Heart left ventricle (tissue), 16 donors: ENCODE data around the gene MRPL34. TPM values are rescaled to one million over a fixed set of nuclear protein-coding genes. Genes with fewer than 3 reads are reported as not detected.

ENCODE experiments used
- ATAC-seq, 4 donors: fragments of 200-7000 bp; cut with Tn5 transposase; one replicate each; pipeline ENCODE4 v1.9.1; 2020 to 2022; ENCODE audit warnings: moderate library complexity in 4 of 4, mild to moderate bottlenecking in 3 of 4, moderate number of reproducible peaks in 1 of 4
- DNase-seq, 5 donors: peaks; one replicate each; pipeline ENCODE4 v3.0.0-alpha.2; 2020
- H3K27ac ChIP-seq, 12 donors: fragments of 200-600 bp; sonication (generic) in 4 of 12; one replicate each; pipeline versions ENCODE4 v1.5.0 to v1.8.0; 2016 to 2022; ENCODE audit warnings: mild to moderate bottlenecking in 2 of 12
- H3K27me3 ChIP-seq, 9 donors: fragments of 200-600 bp; sonication (generic) in 2 of 9; one replicate each; pipeline versions ENCODE4 v1.5.1 to v1.8.0; 2016 to 2022; ENCODE audit warnings: mild to moderate bottlenecking in 3 of 9
- H3K36me3 ChIP-seq, 9 donors: fragments of 200-600 bp; sonication (generic) in 2 of 9; one replicate each; pipeline versions ENCODE4 v1.5.0 to v1.8.0; 2018 to 2022; ENCODE audit warnings: mild to moderate bottlenecking in 2 of 9
- H3K4me1 ChIP-seq, 12 donors: fragments of 200-600 bp; sonication (generic) in 4 of 12; one replicate each; pipeline versions ENCODE4 v1.5.0 to v1.8.0; 2016 to 2022; ENCODE audit warnings: mild to moderate bottlenecking in 3 of 12
- H3K4me3 ChIP-seq, 12 donors: fragments of 200-600 bp; sonication (generic) in 4 of 12; one replicate each; pipeline versions ENCODE4 v1.5.0 to v1.8.0; 2017 to 2022; ENCODE audit warnings: mild to moderate bottlenecking in 9 of 12, moderate library complexity in 4 of 12
- H3K9me3 ChIP-seq, 12 donors: fragments of 200-600 bp; sonication (generic) in 4 of 12; one replicate each; pipeline versions ENCODE4 v1.5.0 to v1.8.0; 2016 to 2022; ENCODE audit warnings: mild to moderate bottlenecking in 1 of 12
- POLR2A ChIP-seq, 2 donors: fragments of 450-650 bp; IDR thresholded peaks; one replicate each; pipeline ENCODE4 v1.6.1; 2017; ENCODE audit warnings: antibody characterized with exemption in 2 of 2, mild to moderate bottlenecking in 2 of 2, moderate library complexity in 2 of 2
- WGBS, 4 donors: extraction: QIAGEN DNeasy Blood & Tissue Kit in 2 of 4; methylation state at CpG; one replicate each; pipeline versions ENCODE4 v1.1.5 to v1.1.7; 2013 to 2018; 5-methylcytosine and 5-hydroxymethylcytosine counted together
- intact Hi-C, 10 donors: fragments of 100-400 bp; cut with DNase I; formaldehyde crosslinking; loops; one replicate each; pipeline versions ENCODE4 v1.11.1 to v1.14.2; 2022
- polyA plus RNA-seq, 2 donors: library from polyadenylated mRNA; stranded (reverse); fragments of 200-250 nt; gene quantifications; one replicate each; pipeline ENCODE4 v1.2.3, GENCODE V29; 2013
- total RNA-seq, 9 donors: library from RNA; depleted of rRNA in 2 of 9; stranded (reverse); fragments of >200 nt in 2 of 9; fragmentation: NEBNext Ultra II Directional in 3 of 9; extraction: Animal tissue kit (Norgen Biotek cat#: 25700) in 3 of 9; gene quantifications; one replicate each; pipeline versions ENCODE4 v1.1.0 to v1.2.4, GENCODE V29; 2016 to 2023
- TF ChIP-seq, protein P1 (sequence below), 12 donors: fragments of 200-600 bp; sonication (generic) in 4 of 12; IDR thresholded peaks; one replicate each; pipeline versions ENCODE4 v1.5.0 to v1.8.0; 2018 to 2022; ENCODE audit warnings: antibody characterized with exemption in 12 of 12, mild to moderate bottlenecking in 5 of 12
- donor health status: ischemic (EF 13 %, LVEDD 7.1; RV severe dilation, severe dysfunction).
- donor health status: healthy with polysubstance abuse.
- donor health status: DM: no; HTN: yes; CAD: no.
- donor health status: DM: no; HTN: no; CAD: no.
- donor health status: ischemic (EF 25% LVEDD 6.9; RV normal size, moderate dysfunction).
- donor health status: ischemic (EF 25% LVEDD 5.7; RV mildly dilated, moderate dysfunction).
- donor health status: healthy.
- donor health status: DM: yes; HTN: yes; CAD: no.
- donor health status: ischemic (EF 35%, LVEDD 5.7; RV mildly dilated, moderate dysfunction).
- donor health status: nonischemic (EF 11% LVEDD 7.7; RV severe dilation, severe dysfunction).
- donor health status: DM: yes; HTN: yes; CAD: no.
- donor health status: PGD.
- donor health status: ischemic (EF 29% LVEDD 5.4; RV normal size, mild dysfunction).
- donor health status: nonischemic (EF 23%, LVEDD 6.1; RV moderate dilation, normal function).

The MRPL34 gene
- total and polyA plus RNA-seq, 11 donors = 97.8 to 389 (median 190) TPM

DNA sequence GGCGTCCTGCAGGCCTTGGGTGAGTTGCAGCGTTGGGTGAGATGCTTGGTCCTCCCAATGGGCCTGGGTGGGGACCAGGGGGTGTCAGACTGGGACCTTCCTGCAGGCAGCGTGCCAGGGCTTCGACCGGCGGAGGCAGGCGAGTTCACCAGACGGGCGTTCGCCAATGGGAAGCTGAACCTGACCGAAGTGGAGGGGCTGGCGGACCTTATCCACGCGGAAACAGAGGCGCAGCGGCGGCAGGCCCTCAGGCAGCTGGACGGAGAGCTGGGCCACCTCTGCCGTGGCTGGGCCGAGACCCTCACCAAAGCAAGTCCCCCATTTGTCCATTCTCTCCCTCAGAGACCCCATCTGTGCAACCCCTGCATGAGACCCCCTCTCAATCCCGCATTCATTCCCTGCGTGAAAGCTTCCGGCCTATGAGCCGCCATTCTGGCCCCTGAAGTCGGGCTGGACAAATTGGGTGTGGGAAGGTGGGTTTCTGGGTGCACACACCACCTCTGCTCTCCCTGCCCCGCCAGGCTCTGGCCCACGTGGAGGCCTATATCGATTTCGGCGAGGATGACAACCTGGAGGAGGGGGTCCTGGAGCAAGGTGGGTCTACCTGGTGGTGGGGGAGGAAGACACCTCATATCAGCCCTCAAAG, 32.9 kb downstream of the MRPL34 start:
- no peak for TF ChIP-seq POLR2A (IDR thresholded peaks at IDR 0.05)
- TF ChIP-seq, protein P1, sequence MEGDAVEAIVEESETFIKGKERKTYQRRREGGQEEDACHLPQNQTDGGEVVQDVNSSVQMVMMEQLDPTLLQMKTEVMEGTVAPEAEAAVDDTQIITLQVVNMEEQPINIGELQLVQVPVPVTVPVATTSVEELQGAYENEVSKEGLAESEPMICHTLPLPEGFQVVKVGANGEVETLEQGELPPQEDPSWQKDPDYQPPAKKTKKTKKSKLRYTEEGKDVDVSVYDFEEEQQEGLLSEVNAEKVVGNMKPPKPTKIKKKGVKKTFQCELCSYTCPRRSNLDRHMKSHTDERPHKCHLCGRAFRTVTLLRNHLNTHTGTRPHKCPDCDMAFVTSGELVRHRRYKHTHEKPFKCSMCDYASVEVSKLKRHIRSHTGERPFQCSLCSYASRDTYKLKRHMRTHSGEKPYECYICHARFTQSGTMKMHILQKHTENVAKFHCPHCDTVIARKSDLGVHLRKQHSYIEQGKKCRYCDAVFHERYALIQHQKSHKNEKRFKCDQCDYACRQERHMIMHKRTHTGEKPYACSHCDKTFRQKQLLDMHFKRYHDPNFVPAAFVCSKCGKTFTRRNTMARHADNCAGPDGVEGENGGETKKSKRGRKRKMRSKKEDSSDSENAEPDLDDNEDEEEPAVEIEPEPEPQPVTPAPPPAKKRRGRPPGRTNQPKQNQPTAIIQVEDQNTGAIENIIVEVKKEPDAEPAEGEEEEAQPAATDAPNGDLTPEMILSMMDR (IDR thresholded peaks at IDR 0.05) = no peak
- Histone ChIP-seq H3K9me3 (no peaks in the 10 kb centered on the region), H3K27me3 (no peaks in the 10 kb centered on the region), H3K4me3 (peak overlapping the region in 9 of 12 donors; percentile 45 to 96 (median 77)), H3K27ac (no peak overlapping the region), H3K36me3 (peaks cover 0 to 22% (median 8%) of the 10 kb centered on the region in 9 donors), H3K4me1 (peaks cover 0 to 37% (median 28%) of the 10 kb centered on the region in 12 donors)
- DNase-seq (peak in 1 of 5 donors; percentile 73), ATAC-seq (no peak)
- 89 to 94% (median 92%) methylated on average over 23 to 30 of the region's 30 CpGs for WGBS, 4 donors
- intact Hi-C loops = no loop called here

DNA sequence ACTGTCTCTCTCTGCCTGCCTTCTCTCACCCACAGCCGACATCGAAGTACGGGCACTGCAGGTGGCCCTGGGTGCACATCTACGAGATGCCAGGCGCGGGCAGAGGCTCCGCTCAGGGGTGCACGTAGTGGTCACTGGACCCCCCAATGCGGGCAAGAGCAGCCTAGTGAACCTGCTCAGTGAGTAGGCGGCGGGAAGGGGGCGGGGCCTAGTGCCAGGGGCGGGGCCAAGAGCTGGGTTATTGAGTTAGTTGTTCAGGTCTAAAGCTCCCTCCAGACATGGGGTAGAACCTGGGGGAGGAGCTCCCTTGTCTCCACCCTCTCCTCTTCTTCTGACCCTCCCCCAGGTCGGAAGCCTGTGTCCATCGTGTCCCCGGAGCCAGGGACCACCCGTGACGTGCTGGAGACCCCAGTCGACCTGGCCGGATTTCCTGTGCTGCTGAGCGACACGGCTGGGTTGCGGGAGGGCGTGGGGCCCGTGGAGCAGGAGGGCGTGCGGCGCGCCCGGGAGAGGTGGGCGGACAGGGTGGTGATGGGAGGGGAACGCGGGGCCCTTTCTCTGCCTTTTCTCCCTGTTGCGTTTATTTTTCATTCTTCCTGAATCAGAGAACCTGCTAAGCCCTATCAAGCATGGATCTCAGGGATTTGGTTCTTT, 33.5 kb downstream of the MRPL34 start:
- Histone ChIP-seq H3K4me3 (no peak overlapping the region), H3K4me1 (peaks cover 0 to 31% (median 22%) of the 10 kb centered on the region in 12 donors), H3K36me3 (peaks cover 0 to 22% (median 8%) of the 10 kb centered on the region in 9 donors), H3K27me3 (no peaks in the 10 kb centered on the region), H3K9me3 (no peaks in the 10 kb centered on the region), H3K27ac (no peak overlapping the region)
- TF ChIP-seq POLR2A (IDR thresholded peaks at IDR 0.05) = no peak
- TF ChIP-seq, protein P1 (IDR thresholded peaks at IDR 0.05) = no peak
- DNase-seq = no peak
- WGBS, 4 donors = 89 to 93% (median 92%) methylated on average over 32 to 34 of the region's 34 CpGs
- intact Hi-C loops = no loop called here
- no peak for ATAC-seq

DNA sequence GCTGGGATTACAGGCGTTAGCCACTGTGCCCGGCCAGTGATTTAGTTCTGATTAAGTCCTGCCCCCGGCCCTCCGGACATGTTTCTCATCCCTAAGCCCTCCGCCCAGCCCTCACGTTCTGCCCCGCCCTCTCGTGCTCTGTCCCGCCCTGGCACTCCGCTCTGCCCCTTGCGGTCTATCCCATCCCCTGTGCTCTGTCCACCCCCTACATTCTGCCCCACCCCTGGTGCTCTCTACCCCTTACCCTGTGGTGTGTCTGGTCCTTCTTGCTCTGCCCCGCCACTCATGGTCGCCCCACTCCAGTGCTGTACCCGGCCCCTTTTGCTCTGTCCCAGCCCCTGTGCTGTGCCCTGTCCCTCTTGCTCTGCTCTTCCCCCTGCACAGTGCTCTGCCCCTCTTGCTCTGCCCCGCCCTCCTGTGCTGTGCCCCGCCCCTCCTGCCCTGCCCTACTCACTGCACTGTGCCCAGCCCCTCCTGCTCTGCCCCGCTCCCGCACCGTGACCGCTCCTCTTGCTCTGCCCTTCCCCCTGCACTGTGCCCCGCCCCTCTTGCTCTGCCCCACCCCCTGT, 34.7 kb downstream of the MRPL34 start:
- Histone ChIP-seq H3K27ac (no peak overlapping the region), H3K4me3 (no peak overlapping the region), H3K36me3 (peaks cover 0 to 22% (median 8%) of the 10 kb centered on the region in 9 donors), H3K4me1 (peaks cover 0 to 23% (median 14%) of the 10 kb centered on the region in 12 donors), H3K27me3 (no peaks in the 10 kb centered on the region), H3K9me3 (no peaks in the 10 kb centered on the region)
- no peak for DNase-seq
- intact Hi-C loops = loop anchor here in 3 of 10 donors (5.0 to 10.0 kb wide), 3 partner anchors 43 to 514 kb away; partner anchors contain the start of genes NXNL1 (in 1 of the 3) and RPL18A (in 1 of the 3)
- 78 to 82% (median 80%) methylated on average over 21 of the region's 21 CpGs for WGBS, 4 donors
- TF ChIP-seq, protein P1 (IDR thresholded peaks at IDR 0.05) = no peak
- TF ChIP-seq POLR2A (IDR thresholded peaks at IDR 0.05) = no peak
- no peak for ATAC-seq

DNA sequence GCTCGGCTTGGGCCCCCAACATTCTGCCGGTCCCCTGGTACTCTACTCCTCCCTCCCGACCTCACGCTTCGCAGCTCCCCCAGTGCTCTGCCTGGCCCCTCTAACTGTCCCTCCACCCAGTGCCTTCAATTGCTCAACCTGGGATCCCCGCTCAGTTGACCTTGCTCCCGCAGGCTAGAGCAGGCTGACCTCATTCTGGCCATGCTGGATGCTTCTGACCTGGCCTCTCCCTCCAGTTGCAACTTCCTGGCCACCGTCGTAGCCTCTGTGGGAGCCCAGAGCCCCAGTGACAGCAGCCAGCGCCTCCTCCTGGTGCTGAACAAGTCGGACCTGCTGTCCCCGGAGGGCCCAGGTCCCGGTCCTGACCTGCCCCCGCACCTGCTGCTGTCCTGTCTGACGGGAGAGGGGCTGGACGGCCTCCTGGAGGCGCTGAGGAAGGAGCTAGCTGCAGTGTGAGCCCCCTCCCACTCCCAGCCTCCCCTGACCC, 35.2 kb downstream of the MRPL34 start:
- peaks cover 0 to 22% (median 8%) of the 10 kb centered on the region in 9 donors for H3K36me3 ChIP-seq
- TF ChIP-seq, protein P1 (IDR thresholded peaks at IDR 0.05) = no peak
- no peak for TF ChIP-seq POLR2A (IDR thresholded peaks at IDR 0.05)
- 76 to 88% (median 81%) methylated on average over 10 to 17 of the region's 17 CpGs for WGBS, 4 donors
- no peak for DNase-seq
- ATAC-seq = no peak
- intact Hi-C loops = loop anchor here in 3 of 10 donors (5.0 to 10.0 kb wide), 3 partner anchors 44 to 514 kb away; partner anchors contain the start of genes NXNL1 (in 1 of the 3) and RPL18A (in 1 of the 3)
- H3K27me3 ChIP-seq = no peaks in the 10 kb centered on the region
- peaks cover 0 to 19% (median 11%) of the 10 kb centered on the region in 12 donors for H3K4me1 ChIP-seq
- no peak overlapping the region for H3K27ac ChIP-seq
- H3K9me3 ChIP-seq = no peaks in the 10 kb centered on the region
- no peak overlapping the region for H3K4me3 ChIP-seq
